HCT116 (cell line): ENCODE data around the gene USP15. TPM values are rescaled to one million over a fixed set of nuclear protein-coding genes. Genes with fewer than 3 reads are reported as not detected.

Experiments
- ATAC-seq: fragments of 200-7000 bp; cut with Tn5 transposase; 2 replicates; pipeline ENCODE4 v1.9.1; 2020; ENCODE audit warnings: mild to moderate bottlenecking, moderate library complexity
- BruUV-seq: library from RNA; stranded (reverse); fragments of 400-500 nt; replicated peaks from 2 replicates; lab custom pipeline; 2021; lab: Mats Ljungman, UMichigan
- CTCF ChIA-PET: fragments of 300-600 bp; sonication (Branson Sonifier 250); formaldehyde crosslinking; loops from one replicate; lab custom pipeline; 2021; ENCODE audit warnings: antibody characterized with exemption; lab: Charles Lee
- POLR2A ChIA-PET: fragments of 300-600, 350-600 bp; sonication (Branson Sonifier 250); formaldehyde crosslinking; loops from one replicate; lab custom pipeline; 2021; ENCODE audit warnings: antibody characterized with exemption; lab: Charles Lee
- RAD21 ChIA-PET, 2 experiments: fragments of 300-600 bp; sonication (Branson Sonifier 250); formaldehyde crosslinking; loops; one replicate each; lab custom pipeline; 2023; ENCODE audit warnings: low total read pairs in 2 of 2; ENCODE audit not compliant: uncharacterized antibody in 2 of 2, unreplicated experiment in 2 of 2, low non-redundant PET in 1 of 2; lab: Charles Lee
- DNase-seq: peaks from one replicate; pipeline ENCODE4 v3.0.0-alpha.2; 2010; ENCODE audit warnings: low read depth, low spot score
- H2AFZ ChIP-seq: fragments of 200-600 bp; shearing (Covaris generic), sonication (generic); 2 replicates; pipeline ENCODE4 v1.6.1; 2017; ENCODE audit warnings: low read depth, mixed run types, mixed read lengths, antibody characterized with exemption, low read length; ENCODE audit not compliant: poor library complexity, severe bottlenecking
- H3K27ac ChIP-seq: 2 replicates; pipeline ENCODE4 v1.5.1; 2012; ENCODE audit warnings: low read depth, low read length
- H3K27me3 ChIP-seq: fragments of 200-600 bp; sonication (generic); 2 replicates; pipeline ENCODE4 v1.6.1; 2016; ENCODE audit warnings: mixed run types, low read length, mixed read lengths; ENCODE audit not compliant: insufficient read depth
- H3K36me3 ChIP-seq, 2 experiments: fragments of 200-500 bp in 1 of 2; fragments of 200-600 bp in 1 of 2; sonication (Bioruptor generic) in 1 of 2; sonication (generic) in 1 of 2; 2 replicates each; pipeline versions ENCODE4 v1.5.1 to v1.6.1; 2014 to 2016; ENCODE audit warnings: low read length in 2 of 2, inconsistent platforms in 1 of 2, mixed read lengths in 1 of 2, mixed run types in 1 of 2; ENCODE audit not compliant: insufficient read depth in 2 of 2, control insufficient read depth in 1 of 2
- H3K4me1 ChIP-seq, 2 experiments: fragments of 200-600 bp in 1 of 2; sonication (generic) in 1 of 2; 2 replicates each; pipeline versions ENCODE4 v1.5.1 to v1.6.1; 2012 to 2017; ENCODE audit warnings: low read length in 2 of 2, inconsistent platforms in 1 of 2, mild to moderate bottlenecking in 1 of 2, mixed read lengths in 1 of 2, mixed run types in 1 of 2, moderate library complexity in 1 of 2; ENCODE audit not compliant: insufficient read depth in 2 of 2, control insufficient read depth in 1 of 2
- H3K4me2 ChIP-seq: fragments of 200-600 bp; sonication (generic); 2 replicates; pipeline ENCODE4 v1.6.1; 2017; ENCODE audit warnings: mixed run types, low read length, mixed read lengths
- H3K4me3 ChIP-seq, 2 experiments: fragments of 200-600 bp in 1 of 2; sonication (generic) in 1 of 2; replicated peaks in 1 of 2; 2 replicates each; pipeline ENCODE4 v1.5.1; 2011 to 2016; ENCODE audit warnings: low read length in 2 of 2, control low read depth in 1 of 2, low read depth in 1 of 2, mild to moderate bottlenecking in 1 of 2, mixed read lengths in 1 of 2, mixed run types in 1 of 2
- H3K79me2 ChIP-seq: fragments of 200-600 bp; sonication (generic); 2 replicates; pipeline ENCODE4 v1.6.1; 2017; ENCODE audit warnings: mild to moderate bottlenecking, mixed run types, low read length, moderate library complexity, mixed read lengths; ENCODE audit not compliant: insufficient read depth
- H3K9ac ChIP-seq: fragments of 200-600 bp; sonication (generic); 2 replicates; pipeline ENCODE4 v1.6.1; 2016; ENCODE audit warnings: low read length, mixed read lengths
- H3K9me2 ChIP-seq: fragments of 200-600 bp; sonication (generic), shearing (Covaris generic); 2 replicates; pipeline ENCODE4 v1.6.1; 2017; ENCODE audit warnings: mixed run types, mild to moderate bottlenecking, moderate library complexity; ENCODE audit not compliant: insufficient read depth
- H3K9me3 ChIP-seq, 2 experiments: fragments of 200-500 bp in 1 of 2; fragments of 200-600 bp in 1 of 2; sonication (Bioruptor generic) in 1 of 2; sonication (generic) in 1 of 2; 2 replicates each; pipeline ENCODE4 v1.6.1; 2014 to 2017; ENCODE audit warnings: low read length in 2 of 2, mixed read lengths in 2 of 2, inconsistent platforms in 1 of 2, low read depth in 1 of 2, mild to moderate bottlenecking in 1 of 2, mixed run types in 1 of 2, moderate library complexity in 1 of 2; ENCODE audit not compliant: control insufficient read depth in 1 of 2, insufficient read depth in 1 of 2
- H4K20me1 ChIP-seq: fragments of 200-600 bp; sonication (generic), shearing (Covaris generic); 2 replicates; pipeline ENCODE4 v1.6.1; 2017; ENCODE audit warnings: mixed run types, mild to moderate bottlenecking, moderate library complexity; ENCODE audit not compliant: insufficient read depth
- CBX3 ChIP-seq: IDR thresholded peaks from 2 replicates; pipeline ENCODE4 v1.6.1; 2012; ENCODE audit warnings: low read depth
- CTCF ChIP-seq, 3 experiments: fragments of 200-600 bp in 1 of 3; sonication (generic) in 1 of 3; IDR thresholded peaks in 2 of 3; conservative IDR thresholded peaks in 1 of 3; 2 replicates each; pipeline ENCODE4 v1.5.1; 2012 to 2017; ENCODE audit warnings: low read depth in 2 of 3, low read length in 2 of 3, antibody characterized with exemption in 1 of 3, borderline replicate concordance in 1 of 3, control low read depth in 1 of 3, mild to moderate bottlenecking in 1 of 3, mixed read lengths in 1 of 3, mixed run types in 1 of 3, moderate library complexity in 1 of 3; ENCODE audit not compliant: insufficient read depth in 1 of 3
- EGR1 ChIP-seq: IDR thresholded peaks from 2 replicates; pipeline ENCODE4 v1.6.1; 2012; ENCODE audit warnings: low read depth
- EZH2 ChIP-seq: fragments of 200-600 bp; sonication (generic); IDR thresholded peaks from 2 replicates; pipeline ENCODE4 v1.6.1; 2017; ENCODE audit warnings: antibody characterized with exemption, mixed run types
- EZH2phosphoT487 ChIP-seq: fragments of 200-600 bp; IDR thresholded peaks from 2 replicates; pipeline ENCODE4 v1.6.1; 2018; ENCODE audit warnings: antibody characterized with exemption, borderline replicate concordance
- FOSL1 ChIP-seq: IDR thresholded peaks from 2 replicates; pipeline ENCODE4 v1.6.1; 2012; ENCODE audit warnings: low read depth
- JUND ChIP-seq: IDR thresholded peaks from 2 replicates; pipeline ENCODE4 v1.6.1; 2012
- MAX ChIP-seq: IDR thresholded peaks from 2 replicates; pipeline ENCODE4 v1.6.1; 2012
- POLR2A ChIP-seq: IDR thresholded peaks from 2 replicates; pipeline ENCODE4 v1.7.0; 2011; ENCODE audit warnings: borderline replicate concordance; ENCODE audit not compliant: insufficient read depth, insufficient read length; ENCODE audit errors: extremely low read depth
- POLR2AphosphoS5 ChIP-seq: IDR thresholded peaks from 2 replicates; pipeline ENCODE4 v1.6.1; 2011; ENCODE audit warnings: mild to moderate bottlenecking, low read depth, low read length, moderate library complexity
- RAD21 ChIP-seq: IDR thresholded peaks from 2 replicates; pipeline ENCODE4 v1.6.1; 2012; ENCODE audit warnings: low read depth, mild to moderate bottlenecking
- SIN3A ChIP-seq: IDR thresholded peaks from 2 replicates; pipeline ENCODE4 v1.6.1; 2012; ENCODE audit warnings: low read depth
- SP1 ChIP-seq: IDR thresholded peaks from 2 replicates; pipeline ENCODE4 v1.6.1; 2012; ENCODE audit warnings: low read depth
- TCF7L2 ChIP-seq: IDR thresholded peaks from 2 replicates; pipeline ENCODE4 v1.7.0; 2011; ENCODE audit warnings: borderline replicate concordance, inconsistent platforms; ENCODE audit not compliant: insufficient read depth, insufficient read length; ENCODE audit errors: extremely low read depth
- YY1 ChIP-seq: IDR thresholded peaks from 2 replicates; pipeline ENCODE4 v1.6.1; 2011; ENCODE audit warnings: low read length, low read depth, moderate library complexity, mild to moderate bottlenecking; ENCODE audit not compliant: insufficient replicate concordance; ENCODE audit errors: extremely low read depth
- ZFX ChIP-seq: fragments of 450-650 bp; IDR thresholded peaks from 2 replicates; pipeline ENCODE4 v1.6.1; 2017
- ZNF274 ChIP-seq: fragments of 200-500 bp; sonication (Bioruptor generic); IDR thresholded peaks from 2 replicates; pipeline ENCODE4 v1.6.1; 2014; ENCODE audit warnings: mild to moderate bottlenecking, low read depth, low read length, inconsistent platforms
- intact Hi-C: fragments of 100-400 bp; cut with micrococcal nuclease; formaldehyde crosslinking; loops from 2 replicates; pipeline ENCODE4 v1.10.0; 2022
- total RNA-seq: library from RNA; stranded (reverse); gene quantifications from one replicate; pipeline ENCODE4 v1.2.1, GENCODE V29; 2021; ENCODE audit not compliant: unreplicated experiment
- TF ChIP-seq, protein P1 (sequence below): IDR thresholded peaks from 2 replicates; pipeline ENCODE4 v1.6.1; 2011; ENCODE audit warnings: mild to moderate bottlenecking, low read length, moderate library complexity; ENCODE audit not compliant: insufficient replicate concordance; ENCODE audit errors: extremely low read depth
- TF ChIP-seq, protein P2 (sequence below): IDR thresholded peaks from 2 replicates; pipeline ENCODE4 v1.6.1; 2012; ENCODE audit warnings: low read depth

The USP15 gene
- total RNA-seq, 1 experiment from 2014 or later, result 49.5 TPM

DNA sequence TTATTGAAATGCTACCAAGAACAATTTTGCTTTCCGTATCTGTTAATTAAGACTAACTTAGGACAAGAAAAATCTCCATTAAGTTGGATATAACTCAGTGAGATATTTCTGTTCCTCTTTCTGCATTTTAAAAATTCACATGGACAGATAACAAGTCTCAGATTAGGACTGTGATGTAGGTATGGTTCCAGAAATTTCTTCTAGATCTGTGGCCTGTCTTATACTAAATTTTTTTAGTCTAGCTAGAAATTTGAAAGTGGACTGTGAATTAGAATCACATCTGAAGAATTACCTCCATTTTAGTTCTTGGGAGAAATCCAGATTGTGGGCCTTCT is 41.6 kb downstream of the USP15 start:
- ChIA-PET POLR2A (no interaction called here), RAD21 (no interaction called here), CTCF (no interaction called here)
- TF ChIP-seq POLR2A, result no peak
- TF ChIP-seq TCF7L2, result no peak
- TF ChIP-seq RAD21, result no peak
- no peak for TF ChIP-seq POLR2AphosphoS5
- no peak for TF ChIP-seq FOSL1
- no peak for TF ChIP-seq EZH2phosphoT487
- TF ChIP-seq MAX, result no peak
- no peak for TF ChIP-seq EGR1
- TF ChIP-seq ZNF274, result no peak
- TF ChIP-seq JUND, result no peak
- TF ChIP-seq EZH2, result no peak
- TF ChIP-seq, protein P1, sequence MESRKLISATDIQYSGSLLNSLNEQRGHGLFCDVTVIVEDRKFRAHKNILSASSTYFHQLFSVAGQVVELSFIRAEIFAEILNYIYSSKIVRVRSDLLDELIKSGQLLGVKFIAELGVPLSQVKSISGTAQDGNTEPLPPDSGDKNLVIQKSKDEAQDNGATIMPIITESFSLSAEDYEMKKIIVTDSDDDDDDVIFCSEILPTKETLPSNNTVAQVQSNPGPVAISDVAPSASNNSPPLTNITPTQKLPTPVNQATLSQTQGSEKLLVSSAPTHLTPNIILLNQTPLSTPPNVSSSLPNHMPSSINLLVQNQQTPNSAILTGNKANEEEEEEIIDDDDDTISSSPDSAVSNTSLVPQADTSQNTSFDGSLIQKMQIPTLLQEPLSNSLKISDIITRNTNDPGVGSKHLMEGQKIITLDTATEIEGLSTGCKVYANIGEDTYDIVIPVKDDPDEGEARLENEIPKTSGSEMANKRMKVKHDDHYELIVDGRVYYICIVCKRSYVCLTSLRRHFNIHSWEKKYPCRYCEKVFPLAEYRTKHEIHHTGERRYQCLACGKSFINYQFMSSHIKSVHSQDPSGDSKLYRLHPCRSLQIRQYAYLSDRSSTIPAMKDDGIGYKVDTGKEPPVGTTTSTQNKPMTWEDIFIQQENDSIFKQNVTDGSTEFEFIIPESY, result no peak
- no peak for TF ChIP-seq SIN3A
- no peak for TF ChIP-seq YY1
- TF ChIP-seq, protein P2, sequence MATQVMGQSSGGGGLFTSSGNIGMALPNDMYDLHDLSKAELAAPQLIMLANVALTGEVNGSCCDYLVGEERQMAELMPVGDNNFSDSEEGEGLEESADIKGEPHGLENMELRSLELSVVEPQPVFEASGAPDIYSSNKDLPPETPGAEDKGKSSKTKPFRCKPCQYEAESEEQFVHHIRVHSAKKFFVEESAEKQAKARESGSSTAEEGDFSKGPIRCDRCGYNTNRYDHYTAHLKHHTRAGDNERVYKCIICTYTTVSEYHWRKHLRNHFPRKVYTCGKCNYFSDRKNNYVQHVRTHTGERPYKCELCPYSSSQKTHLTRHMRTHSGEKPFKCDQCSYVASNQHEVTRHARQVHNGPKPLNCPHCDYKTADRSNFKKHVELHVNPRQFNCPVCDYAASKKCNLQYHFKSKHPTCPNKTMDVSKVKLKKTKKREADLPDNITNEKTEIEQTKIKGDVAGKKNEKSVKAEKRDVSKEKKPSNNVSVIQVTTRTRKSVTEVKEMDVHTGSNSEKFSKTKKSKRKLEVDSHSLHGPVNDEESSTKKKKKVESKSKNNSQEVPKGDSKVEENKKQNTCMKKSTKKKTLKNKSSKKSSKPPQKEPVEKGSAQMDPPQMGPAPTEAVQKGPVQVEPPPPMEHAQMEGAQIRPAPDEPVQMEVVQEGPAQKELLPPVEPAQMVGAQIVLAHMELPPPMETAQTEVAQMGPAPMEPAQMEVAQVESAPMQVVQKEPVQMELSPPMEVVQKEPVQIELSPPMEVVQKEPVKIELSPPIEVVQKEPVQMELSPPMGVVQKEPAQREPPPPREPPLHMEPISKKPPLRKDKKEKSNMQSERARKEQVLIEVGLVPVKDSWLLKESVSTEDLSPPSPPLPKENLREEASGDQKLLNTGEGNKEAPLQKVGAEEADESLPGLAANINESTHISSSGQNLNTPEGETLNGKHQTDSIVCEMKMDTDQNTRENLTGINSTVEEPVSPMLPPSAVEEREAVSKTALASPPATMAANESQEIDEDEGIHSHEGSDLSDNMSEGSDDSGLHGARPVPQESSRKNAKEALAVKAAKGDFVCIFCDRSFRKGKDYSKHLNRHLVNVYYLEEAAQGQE, result no peak
- no peak for TF ChIP-seq SP1
- no peak for TF ChIP-seq CTCF (IDR thresholded peaks at IDR 0.05 in 2 of 3, conservative IDR thresholded peaks at IDR 0.05 in 1 of 3; ENCODE audit: borderline replicate concordance in 1 of 3, insufficient read depth in 1 of 3, low read depth in 2 of 3, low read length in 2 of 3)
- no peak for TF ChIP-seq ZFX
- no peak for TF ChIP-seq CBX3
- no TSS peak for BruUV-seq
- no peak overlapping the region for H3K9ac ChIP-seq
- intact Hi-C loops, result no loop called here
- DNase-seq, result no peak
- H3K27ac ChIP-seq, result no peak overlapping the region
- H3K4me1 ChIP-seq, result no peaks in the 10 kb centered on the region
- peaks cover 0 to 3% of the 10 kb centered on the region in 2 experiments; a peak in 1 of 4 replicates for H3K9me3 ChIP-seq
- no peak for ATAC-seq
- H3K36me3 ChIP-seq, result peaks cover 4 to 25% of the 10 kb centered on the region in 2 experiments
- no peak overlapping the region for H3K4me3 ChIP-seq
- no peak overlapping the region for H3K4me2 ChIP-seq
- H3K9me2 ChIP-seq, result no peaks in the 10 kb centered on the region
- H3K27me3 ChIP-seq, result no peaks in the 10 kb centered on the region
- H3K79me2 ChIP-seq, result peaks cover 44% of the 10 kb centered on the region
- H4K20me1 ChIP-seq, result no peaks in the 10 kb centered on the region
- no peak overlapping the region for H2AFZ ChIP-seq
